Limb (tissue), 2 donors: Measurements from ENCODE around the gene RAB3IP.
A peak's percentile ranks its signal among the peaks of the same experiment; 100 is the strongest.
"Not testable (repeated sequence)": the region's sequence is repeated elsewhere in the genome, so short reads cannot be mapped to it uniquely, and the experiment has no call there.

Experiments used
- DNase-seq, 2 donors: peaks; one replicate each; pipeline ENCODE4 v3.0.0-alpha.2; 2016; ENCODE audit errors: extremely low spot score in 2 of 2

Gene RAB3IP

GRCh38 chr12:69834576-69834975, 95.9 kb downstream of the RAB3IP start:
- peak in 1 of 2 donors; percentile 21 for DNase-seq

DNA sequence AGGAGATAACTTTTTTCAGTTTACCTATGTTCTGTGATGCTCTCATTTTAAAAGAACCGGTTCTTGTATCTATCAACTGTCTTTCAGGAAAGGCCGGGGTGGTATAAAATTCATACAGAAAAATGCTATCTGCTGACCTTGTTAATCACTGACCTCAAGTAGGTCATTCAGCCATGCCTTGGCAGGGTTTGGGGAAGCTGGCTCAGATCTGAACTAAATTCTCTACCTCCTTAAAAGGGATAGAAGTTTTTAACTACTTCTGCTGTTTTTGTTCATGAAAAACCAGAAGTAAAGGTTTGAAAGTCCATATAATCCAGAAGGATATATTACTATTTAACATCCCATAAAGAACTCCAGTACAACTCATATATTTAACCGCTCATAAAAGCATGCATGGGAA, 96.4 kb downstream of the RAB3IP start:
- DNase-seq, result no peak

DNA sequence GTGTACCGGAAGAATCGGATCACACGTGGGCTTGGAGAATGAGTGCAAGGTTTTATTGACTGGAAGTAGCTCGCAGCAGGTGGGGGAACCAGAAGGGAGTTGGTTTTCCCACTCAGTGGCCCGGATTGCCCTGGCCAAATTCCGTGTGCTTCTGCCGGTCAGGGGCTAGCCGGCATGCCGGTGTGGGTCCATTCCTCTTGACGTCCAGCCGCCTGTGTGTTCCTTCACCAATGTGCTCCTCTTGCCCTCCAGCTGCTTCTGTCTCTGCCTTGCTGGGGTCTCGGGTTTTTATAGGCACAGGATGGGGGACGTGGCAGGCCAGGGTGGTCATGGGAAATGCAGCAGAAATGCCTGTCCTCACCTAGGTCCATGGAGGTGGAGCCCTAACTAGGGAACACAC, 97.4 kb downstream of the RAB3IP start:
- DNase-seq, result no peak

- no peak for DNase-seq
Observed at GRCh38 chr12:69837191-69837590, 98.5 kb downstream of the RAB3IP start.

DNA sequence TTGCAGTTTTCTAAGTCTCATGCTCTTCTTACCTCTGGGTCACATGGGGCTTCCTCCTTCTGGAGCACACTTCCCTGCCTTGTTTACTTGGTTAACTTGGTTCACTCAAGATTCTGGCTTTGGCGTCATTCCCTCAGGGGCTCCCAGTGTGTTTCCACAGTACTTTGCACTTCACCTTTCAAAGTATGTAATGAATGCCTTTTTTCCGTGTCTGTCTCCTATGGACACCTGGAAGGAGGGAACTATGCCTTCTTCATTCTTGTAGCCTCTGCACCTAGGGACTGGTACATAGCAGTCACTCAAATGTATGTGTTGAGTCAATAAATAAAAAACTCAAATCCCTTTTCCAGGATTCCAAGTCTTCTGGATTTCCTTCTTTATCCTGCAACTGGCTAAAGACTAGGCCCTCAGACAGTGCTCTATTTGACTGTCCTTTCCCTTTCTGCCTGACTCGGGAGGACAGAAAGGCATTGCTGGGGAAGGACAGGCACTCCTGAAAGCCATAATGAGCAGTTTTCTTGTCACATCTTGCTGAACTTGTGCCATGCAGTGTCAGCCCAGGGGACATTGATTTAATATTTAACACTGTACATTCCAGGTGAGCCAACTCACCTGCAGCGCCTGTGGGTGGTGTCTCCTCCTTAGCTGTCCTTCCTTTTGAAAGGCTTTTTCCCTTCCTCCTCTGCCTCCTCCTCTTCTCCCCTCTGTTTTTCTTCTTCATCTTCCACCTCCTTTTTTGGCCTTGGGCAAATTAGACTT, 99.2 kb downstream of the RAB3IP start:
- DNase-seq, result no peak

DNA sequence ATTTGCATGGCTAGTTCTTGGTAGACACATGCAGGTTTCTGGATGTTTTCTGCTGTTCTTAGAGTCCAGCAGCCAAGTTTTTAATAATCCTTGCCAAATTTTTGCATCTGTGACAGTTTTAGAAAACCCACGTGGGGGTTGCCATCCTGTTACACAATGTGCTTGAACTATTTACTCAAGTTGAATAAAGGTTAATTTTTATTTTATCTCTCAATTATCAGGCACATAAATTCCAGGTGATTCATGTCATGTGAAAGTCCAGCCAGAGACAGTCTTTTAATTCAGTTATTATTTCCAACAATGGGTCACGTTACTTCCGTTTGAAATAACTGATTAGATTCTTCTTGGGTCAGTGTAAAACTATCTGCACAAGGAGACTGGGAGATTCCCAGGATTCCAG, 102.1 kb downstream of the RAB3IP start:
- DNase-seq, result no peak

- DNase-seq, result no peak
Observed at GRCh38 chr12:69843608-69844007, 104.9 kb downstream of the RAB3IP start.

- no peak for DNase-seq
Observed at GRCh38 chr12:69844416-69844815, 105.8 kb downstream of the RAB3IP start.

DNA sequence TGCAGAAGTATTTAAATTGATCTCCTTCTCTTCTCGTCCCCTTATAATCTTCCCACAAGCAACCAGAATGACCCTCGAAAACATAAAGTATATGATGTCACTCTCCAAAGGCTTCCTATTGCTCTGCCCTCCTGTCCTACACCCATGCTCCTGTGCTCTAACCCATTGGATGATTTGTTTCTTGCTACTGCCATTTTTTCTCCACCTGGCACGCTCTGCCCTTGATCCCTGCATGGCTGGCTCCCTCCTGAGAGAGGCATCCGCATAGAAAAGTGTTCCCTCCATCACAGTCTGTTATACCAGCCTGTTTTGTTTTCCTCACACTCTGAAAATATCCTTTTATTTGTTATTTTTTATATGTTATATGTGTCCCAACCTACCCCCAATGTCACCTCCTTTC, 106.2 kb downstream of the RAB3IP start:
- no peak for DNase-seq

DNA sequence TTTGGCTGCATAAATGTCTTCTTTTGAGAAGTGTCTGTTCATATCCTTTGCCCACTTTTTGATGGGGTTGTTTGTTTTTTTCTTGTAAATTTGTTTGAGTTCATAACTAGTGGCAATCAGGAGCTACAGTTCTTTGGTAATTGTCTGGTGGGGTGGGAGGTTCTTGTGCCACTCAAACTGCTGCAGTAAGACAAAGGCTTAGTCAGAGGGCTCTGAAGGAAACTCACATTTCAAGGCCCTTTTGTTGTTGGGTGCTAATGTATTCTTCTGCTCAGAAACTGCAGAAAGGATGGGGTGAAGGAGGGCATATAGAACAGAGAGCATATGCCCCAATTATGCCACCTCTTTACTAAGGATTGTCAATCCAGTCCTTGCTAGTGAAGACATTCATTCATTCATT, 108.3 kb downstream of the RAB3IP start:
- no peak for DNase-seq

DNA sequence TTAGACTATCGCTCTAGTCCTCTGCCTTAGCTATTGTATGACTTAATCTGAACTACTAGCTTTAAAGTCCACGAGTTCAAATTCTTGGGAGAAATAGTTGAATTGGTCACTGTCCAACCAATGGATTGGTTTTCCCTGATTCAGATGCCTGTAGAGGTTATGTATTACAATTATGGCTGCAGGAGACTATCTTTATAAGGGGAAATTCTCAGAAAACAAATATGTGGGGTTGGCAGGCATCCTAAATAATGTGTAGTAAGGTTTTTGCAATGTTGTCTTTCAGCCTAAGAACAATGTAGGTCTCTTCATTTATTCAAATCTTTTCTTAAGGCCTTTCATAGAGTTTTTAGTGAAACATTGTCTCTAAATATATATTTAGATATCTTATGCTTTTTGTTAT, 113.3 kb downstream of the RAB3IP start:
- DNase-seq, result no peak

DNA sequence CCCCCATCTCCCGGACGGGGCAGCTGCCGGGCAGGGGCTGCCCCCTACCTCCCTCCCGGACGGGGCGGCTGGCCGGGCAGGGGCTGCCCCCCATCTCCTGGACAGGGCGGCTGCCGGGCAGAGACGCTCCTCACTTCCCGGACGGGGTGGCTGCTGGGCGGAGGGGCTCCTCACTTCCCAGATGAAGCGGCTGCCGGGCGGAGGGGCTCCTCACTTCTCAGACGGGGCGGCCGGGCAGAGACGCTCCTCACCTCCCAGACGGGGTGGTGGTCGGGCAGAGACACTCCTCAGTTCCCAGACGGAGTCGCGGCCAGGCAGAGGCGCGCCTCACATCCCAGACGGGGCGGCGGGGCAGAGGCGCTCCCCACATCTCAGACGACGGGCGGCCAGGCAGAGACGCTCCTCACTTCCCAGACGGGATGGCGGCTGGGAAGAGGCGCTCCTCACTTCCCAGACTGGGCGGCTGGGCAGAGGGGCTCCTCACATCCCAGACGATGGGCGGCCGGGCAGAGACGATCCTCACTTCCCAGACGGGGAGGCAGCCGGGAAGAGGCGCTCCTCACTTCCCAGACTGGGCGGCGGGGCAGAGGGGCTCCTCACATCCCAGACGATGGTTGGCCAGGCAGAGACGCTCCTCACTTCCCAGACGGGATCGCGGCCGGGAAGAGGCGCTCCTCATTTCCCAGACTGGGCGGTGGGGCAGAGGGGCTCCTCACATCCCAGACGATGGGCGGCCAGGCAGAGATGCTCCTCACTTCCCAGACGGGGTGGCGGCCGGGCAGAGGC, 114.7 kb downstream of the RAB3IP start:
- not testable (repeated sequence) for DNase-seq

- DNase-seq, result no peak
Observed at GRCh38 chr12:69866698-69867097, 128.0 kb downstream of the RAB3IP start.

GRCh38 chr12:69868695-69869094, 130.0 kb downstream of the RAB3IP start:
- no peak for DNase-seq

DNA sequence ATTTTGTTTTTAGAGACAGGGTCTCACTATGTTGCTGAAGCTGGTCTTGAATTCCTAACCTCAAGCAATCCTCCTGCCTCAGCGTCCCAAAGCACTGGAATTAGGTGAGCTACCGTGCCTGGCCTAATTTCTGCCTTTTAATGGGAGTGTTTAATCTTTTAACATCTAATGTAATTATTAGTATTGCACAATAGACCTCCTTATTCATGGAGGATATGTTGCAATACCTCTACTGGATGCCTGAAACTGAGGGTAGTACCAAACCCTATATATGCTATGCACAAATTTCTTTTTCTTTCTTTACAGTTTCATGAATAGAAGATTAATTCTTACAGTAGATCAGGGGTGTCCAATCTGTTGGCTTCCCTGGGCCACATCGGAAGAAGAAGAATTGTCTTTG, 134.1 kb downstream of the RAB3IP start:
- no peak for DNase-seq
